Measurements from ENCODE around the gene SIGLEC8.
"Not testable (repeated sequence)": the region's sequence is repeated elsewhere in the genome, so short reads cannot be mapped to it uniquely, and the experiment has no call there.

DNA sequence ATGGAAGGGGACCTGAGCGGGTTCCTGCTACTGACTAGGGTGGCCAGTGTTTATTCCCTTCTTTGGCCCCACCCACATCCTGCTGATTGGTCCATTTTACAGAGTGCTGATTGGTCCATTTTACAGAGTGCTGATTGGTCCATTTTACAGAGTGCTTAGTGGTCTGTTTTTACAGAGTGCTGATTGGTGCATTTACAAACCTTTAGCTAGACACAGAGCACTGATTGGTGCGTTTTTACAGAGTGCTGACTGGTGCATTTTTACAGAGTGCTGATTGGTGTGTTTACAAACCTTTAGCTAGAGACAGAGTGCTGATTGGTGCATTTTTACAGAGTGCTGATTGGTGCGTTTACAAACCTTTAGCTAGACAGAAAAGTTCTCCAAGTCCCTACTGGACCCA is 10.7 kb downstream of the SIGLEC8 start:
- TF ChIP-seq, protein P1, sequence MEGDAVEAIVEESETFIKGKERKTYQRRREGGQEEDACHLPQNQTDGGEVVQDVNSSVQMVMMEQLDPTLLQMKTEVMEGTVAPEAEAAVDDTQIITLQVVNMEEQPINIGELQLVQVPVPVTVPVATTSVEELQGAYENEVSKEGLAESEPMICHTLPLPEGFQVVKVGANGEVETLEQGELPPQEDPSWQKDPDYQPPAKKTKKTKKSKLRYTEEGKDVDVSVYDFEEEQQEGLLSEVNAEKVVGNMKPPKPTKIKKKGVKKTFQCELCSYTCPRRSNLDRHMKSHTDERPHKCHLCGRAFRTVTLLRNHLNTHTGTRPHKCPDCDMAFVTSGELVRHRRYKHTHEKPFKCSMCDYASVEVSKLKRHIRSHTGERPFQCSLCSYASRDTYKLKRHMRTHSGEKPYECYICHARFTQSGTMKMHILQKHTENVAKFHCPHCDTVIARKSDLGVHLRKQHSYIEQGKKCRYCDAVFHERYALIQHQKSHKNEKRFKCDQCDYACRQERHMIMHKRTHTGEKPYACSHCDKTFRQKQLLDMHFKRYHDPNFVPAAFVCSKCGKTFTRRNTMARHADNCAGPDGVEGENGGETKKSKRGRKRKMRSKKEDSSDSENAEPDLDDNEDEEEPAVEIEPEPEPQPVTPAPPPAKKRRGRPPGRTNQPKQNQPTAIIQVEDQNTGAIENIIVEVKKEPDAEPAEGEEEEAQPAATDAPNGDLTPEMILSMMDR (conservative IDR thresholded peaks at IDR 0.05; ENCODE audit: low read depth, low read length): not testable (repeated sequence)
- not testable (repeated sequence) for TF ChIP-seq EZH2 (IDR thresholded peaks at IDR 0.05; ENCODE audit: low read length, unreplicated experiment); EZH2phosphoT487 (IDR thresholded peaks at IDR 0.05; ENCODE audit: borderline replicate concordance, low read length)

All from PC-3 (cell line).